ENCODE data around the gene MYO1G.

DNA sequence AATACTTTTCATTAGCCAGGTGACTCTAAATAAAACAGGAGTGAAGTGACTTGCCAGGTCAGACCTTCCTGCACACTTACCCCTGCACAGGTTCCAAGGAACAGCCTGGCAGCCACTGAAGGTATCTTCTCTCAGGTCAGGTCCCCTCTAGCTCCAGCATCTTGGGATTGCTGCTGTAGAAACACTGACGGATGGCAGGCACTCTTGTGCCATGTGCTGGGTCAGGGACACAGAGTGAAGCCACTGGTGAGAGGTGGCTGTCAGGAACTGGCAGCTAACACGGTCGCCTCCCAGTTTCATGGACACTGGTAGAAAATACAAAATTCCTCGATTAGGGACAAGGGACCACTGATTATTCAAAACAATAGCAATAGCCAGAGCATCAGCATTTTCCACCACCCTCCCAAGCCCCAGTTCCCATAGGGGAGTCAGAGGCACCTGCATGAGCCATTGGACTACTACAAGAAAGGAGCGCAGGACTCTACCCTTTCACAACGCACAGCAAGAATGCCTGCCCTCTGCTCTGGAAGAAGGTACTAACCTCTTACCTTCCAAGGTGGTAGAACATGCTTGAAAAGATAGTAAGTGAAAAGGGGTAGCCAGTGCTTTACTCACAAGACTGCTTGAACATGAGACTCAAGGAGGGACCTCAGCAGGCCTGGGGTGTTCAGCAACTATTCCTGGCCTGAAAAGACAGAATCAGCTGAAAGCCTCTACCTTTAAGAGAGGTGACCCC lies 5.1 kb upstream of the MYO1G start:
- no peak; the same call in 1 of the 2 replicates for TF ChIP-seq POLR2A (IDR thresholded peaks at IDR 0.05; ENCODE audit: low read depth, low read length)
- no peak; the same call in 1 of the 2 replicates for TF ChIP-seq POLR2AphosphoS5 (IDR thresholded peaks at IDR 0.05; ENCODE audit: low read depth, low read length)
- no peak for TF ChIP-seq TAF1 (IDR thresholded peaks at IDR 0.05; ENCODE audit: borderline replicate concordance, low read depth, low read length)
